Activated CD8-positive, alpha-beta T cell treated with anti-CD3 and anti-CD28 coated beads, Interleukin-2, amount 10 ng/mL, durations not matched to agents 7 days and 5 days (primary cell): Measurements from ENCODE around the gene ACOT8. TPM values are rescaled to one million over a fixed set of nuclear protein-coding genes. Genes with fewer than 3 reads are reported as not detected.
"Not testable (repeated sequence)": the region's sequence is repeated elsewhere in the genome, so short reads cannot be mapped to it uniquely, and the experiment has no call there.

Source experiments
- ATAC-seq: fragments of 150-1000 bp; cut with Tn5 transposase; one replicate; pipeline ENCODE4 v1.10.0; 2021; ENCODE audit warnings: moderate library complexity
- CTCF ChIA-PET: fragments of 350-600 bp; sonication (Branson Sonifier 250); formaldehyde crosslinking; loops from one replicate; lab custom pipeline; 2021; ENCODE audit warnings: antibody characterized with exemption; lab: Charles Lee
- POLR2A ChIA-PET: fragments of 350-600 bp; sonication (Branson Sonifier 250); formaldehyde crosslinking; loops from one replicate; lab custom pipeline; 2021; ENCODE audit warnings: antibody characterized with exemption; lab: Charles Lee
- DNase-seq: peaks from one replicate; pipeline ENCODE4 v3.0.0-alpha.2; 2020
- H3K27ac Mint-ChIP-seq: one replicate; pipeline ENCODE4 v1.8.0; 2021; ENCODE audit warnings: mild to moderate bottlenecking, mixed read lengths
- H3K27me3 Mint-ChIP-seq: one replicate; pipeline ENCODE4 v1.8.0; 2021; ENCODE audit warnings: low read depth, mixed read lengths
- H3K36me3 Mint-ChIP-seq: one replicate; pipeline ENCODE4 v1.8.0; 2021; ENCODE audit warnings: low read depth, mixed read lengths
- H3K4me1 Mint-ChIP-seq: one replicate; pipeline ENCODE4 v1.8.0; 2021; ENCODE audit warnings: low read depth, mixed read lengths
- H3K4me3 Mint-ChIP-seq: one replicate; pipeline ENCODE4 v1.8.0; 2021; ENCODE audit warnings: mild to moderate bottlenecking, mixed read lengths
- H3K9me3 Mint-ChIP-seq: one replicate; pipeline ENCODE4 v1.8.0; 2022; ENCODE audit warnings: mixed read lengths; ENCODE audit not compliant: insufficient read depth
- total RNA-seq, 2 experiments: library from RNA; stranded (reverse); gene quantifications; one replicate each; pipeline ENCODE4 v1.2.3, GENCODE V29; 2021

The ACOT8 gene
- total RNA-seq, 2 experiments from 2014 or later: 29.3 to 32.1 TPM

GRCh38 chr20:45834797-45835161 lies 22.4 kb downstream of the ACOT8 start:
- Mint-ChIP-seq H3K27ac (no peak overlapping the region), H3K4me1 (peaks cover 13% of the 10 kb centered on the region), H3K9me3 (no peaks in the 10 kb centered on the region), H3K4me3 (peak overlapping the region; percentile 45), H3K36me3 (no peaks in the 10 kb centered on the region), H3K27me3 (peaks cover 3% of the 10 kb centered on the region)
- ATAC-seq: no peak
- ChIA-PET CTCF (no interaction called here), POLR2A (interaction anchor here (1.3 to 2.4 kb wide), 2 partner anchors 23 to 56 kb away, joined by 3 to 12 read pairs; partner anchors contain the start of genes ACOT8, CTSA, NEURL2 and ZSWIM3)
- no peak for DNase-seq

- no peaks in the 10 kb centered on the region for H3K9me3 Mint-ChIP-seq
- H3K36me3 Mint-ChIP-seq: no peaks in the 10 kb centered on the region
- ChIA-PET POLR2A (interaction anchor here (1.3 to 2.4 kb wide), 3 partner anchors 18 to 57 kb away, joined by 3 to 12 read pairs (median 9); partner anchors contain the start of genes ACOT8, CTSA, NEURL2 and ZSWIM3), CTCF (interaction anchor here (0.6 to 1.7 kb wide), 5 partner anchors 10 to 153 kb away, joined by 3 to 9 read pairs (median 5); no protein-coding TSS in a partner anchor)
- H3K4me3 Mint-ChIP-seq: peak overlapping the region; percentile 70
- peak; percentile 77 for ATAC-seq
- H3K27me3 Mint-ChIP-seq: peaks cover 3% of the 10 kb centered on the region
- H3K27ac Mint-ChIP-seq: no peak overlapping the region
- DNase-seq: peak; percentile 39
- peaks cover 13% of the 10 kb centered on the region for H3K4me1 Mint-ChIP-seq
These were observed 23.1 kb downstream of the ACOT8 start for GRCh38 chr20:45833883-45834796.

- Mint-ChIP-seq H3K4me3 (peak within 1 kb of the TSS; percentile 70), H3K27ac (peak within 1 kb of the TSS; percentile 18), H3K9me3 (no peaks in the 10 kb centered on the region), H3K4me1 (peaks cover 13% of the 10 kb centered on the region), H3K27me3 (peaks cover 3% of the 10 kb centered on the region), H3K36me3 (no peaks in the 10 kb centered on the region)
- CTCF ChIA-PET: interaction anchor here (0.6 to 1.7 kb wide), 5 partner anchors 9 to 154 kb away, joined by 3 to 9 read pairs (median 5); no protein-coding TSS in a partner anchor
- POLR2A ChIA-PET: interaction anchor here (1.3 to 2.4 kb wide), 3 partner anchors 17 to 58 kb away, joined by 3 to 12 read pairs (median 9); partner anchors contain the start of genes ACOT8, CTSA, NEURL2 and ZSWIM3
- DNase-seq (peak; percentile 29), ATAC-seq (peak; percentile 88)
These were observed 23.9 kb downstream of the ACOT8 start, which contains the start of gene SNX21 for GRCh38 chr20:45833030-45833882. Gene SNX21 (plus strand): TSS chr20:45833799. CDS start chr20:45833920, 121 bp downstream.

- H3K4me1 Mint-ChIP-seq: peaks cover 13% of the 10 kb centered on the region
- H3K36me3 Mint-ChIP-seq: no peaks in the 10 kb centered on the region
- ATAC-seq (no peak), DNase-seq (no peak)
- no peak overlapping the region for H3K27ac Mint-ChIP-seq
- ChIA-PET POLR2A (interaction anchor here (1.0 to 2.4 kb wide), 3 partner anchors 16 to 25 kb away, joined by 5 to 12 read pairs (median 9); partner anchors contain the start of genes ACOT8 and ZSWIM3), CTCF (interaction anchor here (1.3 to 1.7 kb wide), 3 partner anchors 8 to 33 kb away, joined by 4 to 9 read pairs (median 7); no protein-coding TSS in a partner anchor)
- H3K27me3 Mint-ChIP-seq: peaks cover 3% of the 10 kb centered on the region
- H3K9me3 Mint-ChIP-seq: no peaks in the 10 kb centered on the region
- no peak overlapping the region for H3K4me3 Mint-ChIP-seq
These were observed 24.6 kb downstream of the ACOT8 start for GRCh38 chr20:45832619-45833018.

- ATAC-seq, H3K36me3 Mint-ChIP-seq, H3K27me3 Mint-ChIP-seq, H3K27ac Mint-ChIP-seq, H3K4me3 Mint-ChIP-seq, DNase-seq, POLR2A ChIA-PET, H3K9me3 Mint-ChIP-seq, CTCF ChIA-PET: not testable (repeated sequence)
- peaks cover 12% of the 10 kb centered on the region for H3K4me1 Mint-ChIP-seq
These were observed 27.5 kb downstream of the ACOT8 start for GRCh38 chr20:45829673-45830106.

GRCh38 chr20:45828589-45828988 lies 28.6 kb downstream of the ACOT8 start:
- no peak overlapping the region for H3K27ac Mint-ChIP-seq
- H3K4me1 Mint-ChIP-seq: peaks cover 18% of the 10 kb centered on the region
- DNase-seq (no peak), ATAC-seq (no peak)
- no peaks in the 10 kb centered on the region for H3K9me3 Mint-ChIP-seq
- H3K36me3 Mint-ChIP-seq: no peaks in the 10 kb centered on the region
- peaks cover 14% of the 10 kb centered on the region for H3K27me3 Mint-ChIP-seq
- no peak overlapping the region for H3K4me3 Mint-ChIP-seq
- ChIA-PET POLR2A (interaction anchor here (0.6 kb wide), 1 partner anchor 16 kb away, joined by 3 read pairs; no protein-coding TSS in a partner anchor), CTCF (no interaction called here)

- ChIA-PET POLR2A (no interaction called here), CTCF (interaction anchor here (2.2 kb wide), 1 partner anchor 143 kb away, joined by 8 read pairs; no protein-coding TSS in a partner anchor)
- Mint-ChIP-seq H3K27ac (no peak overlapping the region), H3K36me3 (no peaks in the 10 kb centered on the region), H3K4me3 (no peak overlapping the region), H3K4me1 (peaks cover 18% of the 10 kb centered on the region), H3K9me3 (no peaks in the 10 kb centered on the region), H3K27me3 (peaks cover 20% of the 10 kb centered on the region)
- ATAC-seq (no peak), DNase-seq (no peak)
These were observed 29.5 kb downstream of the ACOT8 start for GRCh38 chr20:45827712-45828111.

GRCh38 chr20:45827030-45827652 lies 30.1 kb downstream of the ACOT8 start, which contains the start of gene TNNC2:
Gene TNNC2 (minus strand): TSS chr20:45827312. CDS start chr20:45827248, 64 bp downstream.
- H3K4me3 Mint-ChIP-seq: no peak within 1 kb of the TSS
- POLR2A ChIA-PET: interaction anchor here (2.1 kb wide), 1 partner anchor 10 kb away, joined by 7 read pairs; no protein-coding TSS in a partner anchor
- no peak for DNase-seq
- no peak within 1 kb of the TSS for H3K27ac Mint-ChIP-seq
- no peaks in the 10 kb centered on the region for H3K36me3 Mint-ChIP-seq
- CTCF ChIA-PET: interaction anchor here (2.2 kb wide), 1 partner anchor 143 kb away, joined by 8 read pairs; no protein-coding TSS in a partner anchor
- no peaks in the 10 kb centered on the region for H3K9me3 Mint-ChIP-seq
- no peak for ATAC-seq
- peaks cover 24% of the 10 kb centered on the region for H3K27me3 Mint-ChIP-seq
- peaks cover 18% of the 10 kb centered on the region for H3K4me1 Mint-ChIP-seq

- Mint-ChIP-seq H3K4me1 (peaks cover 18% of the 10 kb centered on the region), H3K4me3 (no peak overlapping the region), H3K27me3 (peaks cover 27% of the 10 kb centered on the region), H3K9me3 (no peaks in the 10 kb centered on the region), H3K36me3 (no peaks in the 10 kb centered on the region), H3K27ac (no peak overlapping the region)
- CTCF ChIA-PET: interaction anchor here (1.5 to 2.2 kb wide), 2 partner anchors 27 to 144 kb away, joined by 4 to 8 read pairs; no protein-coding TSS in a partner anchor
- no peak for ATAC-seq
- POLR2A ChIA-PET: interaction anchor here (0.7 to 2.1 kb wide), 2 partner anchors 10 to 31 kb away, joined by 3 to 7 read pairs; no protein-coding TSS in a partner anchor
- DNase-seq: no peak
These were observed 30.7 kb downstream of the ACOT8 start for GRCh38 chr20:45826381-45827019.
